GM19043 (cell line): ENCODE measurements around the gene DLG2.
A peak's percentile ranks its signal among the peaks of the same experiment; 100 is the strongest.
"Not testable (repeated sequence)": the region's sequence is repeated elsewhere in the genome, so short reads cannot be mapped to it uniquely, and the experiment has no call there.

Experiments
- ATAC-seq: cut with Tn5 transposase; IDR thresholded peaks from one replicate; pipeline ENCODE4 v1.9.1; 2021; ENCODE audit warnings: low read depth; ENCODE audit not compliant: unreplicated experiment

DLG2 gene

DNA sequence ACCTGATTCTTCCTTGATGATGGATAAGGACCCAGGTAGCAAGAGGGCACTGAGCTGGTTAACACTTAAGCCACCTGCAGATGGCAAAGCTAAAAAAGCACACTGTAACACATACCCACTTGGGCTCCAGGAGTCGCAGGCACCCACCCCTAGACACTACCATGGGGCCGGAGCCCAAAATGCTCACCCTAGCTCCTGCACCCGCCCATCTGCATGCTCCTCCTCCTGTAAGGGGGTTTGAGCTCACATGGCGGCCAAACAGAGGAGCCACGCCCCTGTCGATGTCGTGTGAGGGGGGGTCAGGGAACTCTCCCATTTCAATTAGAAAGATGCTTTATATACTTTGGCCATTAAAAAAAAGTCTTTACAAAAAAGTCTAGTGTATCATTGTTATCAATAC, 370.7 kb downstream of the DLG2 start:
- ATAC-seq, result no peak

DNA sequence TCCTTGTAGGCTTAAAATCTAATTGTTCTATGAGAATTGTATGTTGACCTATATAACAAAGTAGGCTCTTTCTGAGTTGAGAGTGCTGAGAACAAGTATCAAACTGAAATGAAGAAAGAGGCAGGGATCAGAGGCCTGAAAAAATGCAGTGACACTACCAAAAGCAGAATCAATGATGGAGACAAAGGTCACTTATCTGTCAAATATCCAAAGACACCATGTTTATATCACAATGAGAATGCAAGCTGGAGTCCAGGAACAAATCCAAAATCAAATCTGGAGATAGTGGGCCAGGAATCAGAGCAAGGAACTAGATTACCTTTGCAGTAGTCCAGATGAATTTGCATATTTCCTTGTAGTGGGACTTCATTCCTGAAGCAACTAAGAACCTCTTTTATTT, 377.7 kb downstream of the DLG2 start:
- no peak for ATAC-seq

DNA sequence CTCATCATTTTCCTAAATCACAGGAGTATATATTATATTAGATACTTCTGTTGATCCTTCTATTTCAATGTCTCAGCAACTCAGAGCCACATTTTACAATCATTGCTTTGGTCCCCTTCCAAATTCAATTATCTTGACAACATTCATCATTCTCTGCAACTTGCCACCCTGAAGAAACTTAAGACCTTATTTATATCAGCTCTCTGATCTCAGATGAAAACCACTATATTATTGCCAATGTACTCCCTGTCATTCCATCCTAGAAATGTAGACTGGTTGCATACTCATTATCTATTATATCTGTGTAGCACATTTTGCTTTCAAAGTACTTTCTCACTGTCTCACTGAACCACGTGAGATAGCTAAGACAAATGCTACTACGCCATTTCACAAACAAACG, 379.3 kb downstream of the DLG2 start:
- no peak for ATAC-seq

DNA sequence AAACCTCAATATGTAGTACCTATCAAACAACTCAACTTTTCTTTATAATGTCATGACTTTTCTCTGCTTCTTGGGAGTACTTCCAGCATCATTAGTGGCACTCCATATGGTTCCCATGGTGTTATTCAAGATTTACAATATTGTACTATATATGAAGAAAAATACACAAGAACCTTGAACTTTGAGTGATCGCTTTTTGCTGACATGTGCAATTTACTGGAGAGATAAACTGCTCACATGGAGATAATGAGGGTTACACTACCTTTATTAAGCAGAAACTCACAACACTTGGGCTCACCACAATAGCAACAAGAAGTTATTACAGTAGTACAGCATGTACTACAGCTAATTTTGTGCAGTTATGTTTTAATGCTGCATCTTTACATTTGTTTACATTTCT, 388.2 kb downstream of the DLG2 start:
- ATAC-seq, result no peak

DNA sequence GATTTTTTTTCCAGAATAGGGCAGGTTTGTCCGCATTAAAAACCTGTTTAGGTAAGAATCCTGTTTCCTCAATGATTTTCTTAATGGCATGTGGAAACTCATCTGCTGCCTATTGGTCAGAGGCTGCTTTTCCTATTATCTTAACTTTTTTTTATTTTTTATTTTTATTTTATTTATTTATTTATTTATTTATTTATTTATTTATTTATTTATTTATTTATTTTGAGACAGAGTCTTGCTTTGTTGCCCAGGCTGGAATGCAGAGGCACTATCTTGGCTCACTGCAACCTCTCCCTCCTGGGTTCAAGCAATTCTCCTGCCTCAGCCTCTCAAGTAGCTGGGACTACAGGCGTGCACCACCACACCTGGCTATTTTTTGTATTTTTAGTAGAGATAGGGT, 389.1 kb downstream of the DLG2 start:
- not testable (repeated sequence) for ATAC-seq

DNA sequence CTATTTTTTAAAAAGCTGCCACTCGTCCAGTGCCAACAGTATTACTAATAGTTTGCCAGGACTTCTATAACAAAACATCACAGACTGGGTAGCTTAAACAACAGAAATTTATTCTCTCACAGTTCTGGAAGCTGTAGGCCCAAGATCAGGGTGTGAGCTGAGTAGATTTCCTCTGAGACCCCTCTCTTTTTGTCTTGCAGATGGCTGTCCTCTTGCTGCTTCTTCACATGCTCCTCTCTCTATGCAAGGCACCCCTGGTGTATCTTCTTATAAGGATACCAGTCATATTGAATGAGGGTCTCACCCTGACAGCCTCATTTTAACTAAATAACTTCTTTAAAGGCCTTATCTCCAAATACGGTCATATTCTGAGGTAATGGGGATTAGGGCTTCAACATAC, 390.9 kb downstream of the DLG2 start:
- ATAC-seq, result no peak

DNA sequence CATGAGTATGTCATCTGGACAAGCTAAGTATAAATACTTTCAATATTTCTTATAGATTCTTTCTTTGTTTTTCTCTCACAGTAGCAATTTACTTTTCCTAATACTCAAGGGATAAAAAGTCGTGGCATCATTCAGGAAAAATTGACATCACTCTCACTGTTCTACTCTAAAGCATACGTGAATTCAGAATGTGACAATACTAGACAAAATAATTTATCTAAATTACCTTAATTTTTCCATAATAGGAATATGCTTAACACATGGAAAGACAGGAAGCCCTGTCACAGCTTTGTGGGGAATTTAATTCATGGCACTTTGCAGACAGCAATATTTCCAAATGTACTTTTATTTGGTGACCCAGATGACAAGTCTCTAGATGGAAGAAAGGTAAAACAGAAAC, 394.6 kb downstream of the DLG2 start:
- ATAC-seq, result no peak

DNA sequence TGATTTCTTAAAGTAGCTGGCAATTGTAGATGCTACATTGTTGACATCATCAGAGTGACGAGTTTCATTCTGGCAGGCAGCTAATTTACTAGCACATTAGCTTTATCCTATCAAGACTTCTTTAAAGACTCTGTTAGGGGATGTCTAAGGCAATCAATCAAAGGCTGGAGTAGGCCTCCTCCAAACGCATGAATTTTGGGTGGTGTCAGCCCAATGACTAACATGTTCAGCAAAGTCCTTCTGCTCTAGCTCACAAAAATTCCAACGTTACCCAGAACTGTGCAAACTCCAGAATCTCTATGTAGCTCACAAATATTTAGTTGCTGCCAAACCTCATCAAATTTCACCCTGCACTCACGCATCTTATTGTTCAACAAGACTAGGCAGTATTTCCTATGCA, 395.6 kb downstream of the DLG2 start:
- ATAC-seq, result no peak

DNA sequence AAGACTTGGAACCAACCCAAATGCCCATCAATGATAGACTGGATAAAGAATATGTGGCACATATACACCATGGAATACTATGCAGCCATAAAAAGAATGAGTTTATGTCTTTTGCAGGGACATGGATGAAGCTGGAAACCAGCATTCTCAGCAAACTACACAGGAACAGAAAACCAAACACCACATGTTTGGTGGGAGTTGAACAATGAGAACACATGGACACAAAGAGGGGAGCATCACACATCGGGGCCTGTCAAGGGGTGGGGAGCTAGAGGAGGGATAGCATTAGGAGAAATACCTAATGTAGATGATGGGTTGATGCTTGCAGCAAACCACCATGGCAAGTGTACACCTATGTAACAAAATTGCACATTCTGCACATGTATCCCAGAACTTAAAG, 397.4 kb downstream of the DLG2 start:
- ATAC-seq, result not testable (repeated sequence)

DNA sequence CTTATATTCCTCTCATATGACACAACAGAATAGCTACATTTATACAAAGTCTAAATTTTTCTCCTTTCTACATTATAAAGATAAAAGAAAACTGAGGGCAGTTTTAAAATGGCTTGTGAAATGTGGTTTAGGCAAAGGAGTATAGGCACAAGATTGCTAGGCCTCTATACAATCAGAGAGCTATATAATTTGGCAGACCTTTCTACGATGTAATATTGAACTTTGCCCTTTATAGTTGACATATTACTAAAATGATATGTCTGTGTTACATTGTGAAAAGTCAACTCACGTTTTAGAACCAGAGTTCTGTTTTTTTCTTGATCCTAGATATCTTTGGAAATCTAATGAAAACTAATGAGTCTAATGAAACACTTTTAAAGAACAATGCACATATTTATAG, 430.2 kb downstream of the DLG2 start:
- no peak for ATAC-seq

DNA sequence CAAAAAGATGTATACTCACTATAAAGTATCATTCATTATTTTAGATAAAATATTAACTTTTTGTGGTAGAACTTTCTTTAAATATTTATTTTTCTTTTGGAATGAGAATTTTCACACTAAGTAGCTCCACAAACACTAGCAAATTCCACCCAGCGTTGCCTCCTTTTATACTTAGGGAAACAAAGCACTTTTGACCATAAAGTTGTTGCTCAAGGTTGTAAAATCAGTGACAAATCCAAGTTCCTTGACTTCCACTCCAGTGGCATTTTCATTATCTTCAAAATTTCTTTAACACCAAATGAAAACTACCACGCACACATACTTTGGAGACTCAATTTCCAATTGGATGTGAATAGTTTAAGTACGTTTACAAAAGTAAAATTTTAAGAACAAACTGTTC, 431.2 kb downstream of the DLG2 start:
- ATAC-seq, result no peak

DNA sequence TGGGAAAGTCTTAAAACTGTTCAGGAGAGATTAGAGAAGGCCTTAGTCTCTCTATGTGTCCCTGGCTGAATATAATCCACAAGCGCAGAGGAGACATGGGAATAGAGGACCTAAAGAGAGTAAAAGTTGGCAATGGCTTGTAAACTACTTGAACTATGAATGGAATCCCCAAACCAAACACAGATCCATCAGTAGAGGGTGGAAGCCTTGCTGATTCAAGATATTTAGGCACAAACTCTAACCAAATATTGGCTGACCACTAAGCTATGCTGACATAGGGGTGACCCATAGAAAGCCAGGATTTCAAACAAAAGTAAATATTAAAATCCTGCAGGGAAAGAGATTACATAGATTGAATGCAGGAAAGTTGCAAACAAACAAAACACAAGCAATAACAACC, 439.2 kb downstream of the DLG2 start:
- ATAC-seq, result no peak

DNA sequence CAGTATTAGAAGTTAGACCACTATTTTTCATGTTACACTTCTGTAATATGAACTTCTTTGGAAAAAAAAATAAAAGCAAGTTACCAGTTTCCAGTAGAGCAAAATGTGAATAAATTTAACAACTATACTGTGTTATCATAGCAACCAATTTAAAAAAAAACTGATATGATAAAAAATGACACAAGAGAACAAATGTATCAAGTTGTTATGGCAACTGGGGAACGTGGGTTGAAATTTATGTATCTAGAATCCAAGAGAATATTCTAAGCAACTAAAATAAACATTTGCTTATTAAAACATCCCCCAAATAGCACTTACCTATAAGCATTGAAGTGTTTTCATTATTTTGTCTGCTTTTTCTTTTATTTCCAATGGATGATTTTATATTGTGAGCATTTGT, 442.4 kb downstream of the DLG2 start:
- ATAC-seq, result no peak

DNA sequence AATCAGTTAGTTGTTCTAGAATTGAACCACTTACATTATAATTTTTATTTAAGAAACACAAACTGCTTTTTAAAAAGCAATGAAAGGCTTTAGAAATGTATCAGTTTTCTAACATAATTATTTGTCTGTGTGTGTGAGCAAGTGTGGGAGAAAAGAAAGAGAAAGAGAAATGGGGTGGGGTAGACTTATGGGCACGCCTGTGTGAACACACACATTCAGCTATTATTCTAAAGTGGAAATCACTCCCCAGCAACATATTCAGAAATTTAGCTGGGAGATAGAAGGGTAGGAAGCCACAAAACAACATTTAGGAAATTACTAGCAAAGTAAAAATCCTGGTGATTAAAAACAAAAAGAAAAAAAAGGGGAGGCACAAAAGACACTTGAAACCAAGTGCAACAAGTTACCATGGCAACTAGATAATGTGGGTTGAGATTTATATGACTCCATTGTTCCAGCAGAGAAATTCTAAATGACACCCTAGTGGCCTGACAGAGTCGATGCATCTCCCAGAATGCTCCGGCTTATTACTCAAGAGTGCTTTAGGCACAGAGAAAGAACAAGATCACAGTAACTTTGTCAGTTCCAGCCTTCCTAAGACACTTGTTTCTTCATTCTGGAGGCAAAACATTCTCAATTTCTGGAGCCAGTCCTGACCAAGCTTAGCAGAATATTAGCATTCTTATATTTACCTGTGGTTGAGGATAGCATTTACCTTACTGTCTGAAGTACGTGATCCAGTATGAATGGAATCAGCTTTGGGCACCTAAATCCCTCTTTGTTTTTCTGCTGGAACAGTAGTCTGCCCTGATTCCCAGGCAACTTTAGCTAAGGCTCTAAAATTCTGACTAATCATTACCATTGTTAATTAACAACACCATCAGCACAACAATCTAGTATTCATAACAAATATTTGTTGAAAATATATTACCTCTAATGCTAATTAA, 444.4 kb downstream of the DLG2 start:
- peak; percentile 65 for ATAC-seq

DNA sequence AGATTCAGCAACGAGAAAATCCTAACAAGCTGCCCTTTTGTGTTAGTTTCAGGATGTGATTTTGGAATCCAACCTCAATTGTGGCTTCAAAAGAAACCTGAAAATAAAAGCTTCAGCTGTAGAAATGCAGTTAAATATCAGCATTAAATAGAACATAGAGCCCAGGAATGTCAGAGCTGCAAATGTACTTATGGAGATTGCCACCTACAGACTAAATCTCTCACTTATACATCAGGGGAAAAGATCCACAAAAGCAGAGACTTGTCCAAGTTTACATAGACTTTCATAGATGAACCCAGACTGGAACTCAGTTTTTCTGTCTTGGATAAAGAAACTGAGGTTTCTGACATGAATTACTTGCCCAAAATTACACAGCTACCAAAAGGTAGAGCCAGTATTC, 446.6 kb downstream of the DLG2 start:
- ATAC-seq, result no peak

DNA sequence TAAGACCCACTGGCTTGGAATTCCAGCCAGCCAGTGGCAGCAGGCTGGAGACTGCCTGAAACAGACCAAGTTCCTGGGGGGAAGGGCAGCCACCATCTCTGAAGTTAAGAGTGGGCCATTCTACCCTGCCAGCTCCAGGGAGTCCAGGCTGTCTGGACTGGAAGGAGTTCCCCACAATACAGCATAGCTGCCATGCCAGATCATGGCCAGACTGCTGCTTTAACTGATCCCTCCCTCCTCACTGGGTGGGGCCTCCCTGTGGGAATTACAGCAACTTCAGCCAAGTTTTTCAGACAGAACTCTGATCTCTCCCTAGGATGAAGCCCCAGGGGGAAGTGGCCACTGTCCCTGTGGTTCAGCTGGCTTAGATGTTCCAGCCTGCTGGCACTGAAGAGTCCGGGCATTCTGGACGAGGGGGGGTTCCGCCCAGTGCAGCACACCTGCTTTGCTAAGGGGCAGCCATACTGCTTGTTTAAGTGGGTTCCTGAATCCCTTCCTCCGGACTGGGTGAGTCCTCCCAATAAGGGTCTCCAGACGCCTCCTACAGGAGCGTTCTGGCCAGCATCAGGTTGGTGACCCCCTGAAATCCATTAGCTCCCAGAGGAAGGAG, 455.4 kb downstream of the DLG2 start:
- ATAC-seq, result no peak

DNA sequence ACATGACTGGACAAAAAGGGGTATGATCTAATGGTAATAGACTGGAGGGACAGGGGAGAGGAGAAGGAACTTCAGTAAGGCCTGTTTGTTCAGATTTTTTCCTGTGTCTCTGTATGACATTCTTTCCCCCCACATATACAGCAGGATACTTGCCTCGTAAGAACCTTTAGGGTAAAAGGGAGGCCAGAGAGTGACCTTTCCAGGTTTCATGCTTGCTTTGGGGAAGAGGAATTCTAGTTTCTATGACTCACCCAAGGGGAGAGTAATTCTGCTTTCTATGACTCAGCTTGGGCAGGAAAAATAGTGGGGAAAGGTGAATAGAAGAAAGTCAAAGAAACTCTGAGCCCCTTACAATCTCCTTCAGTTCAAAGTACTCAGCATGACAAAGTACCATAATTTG, 457.0 kb downstream of the DLG2 start:
- ATAC-seq, result no peak

DNA sequence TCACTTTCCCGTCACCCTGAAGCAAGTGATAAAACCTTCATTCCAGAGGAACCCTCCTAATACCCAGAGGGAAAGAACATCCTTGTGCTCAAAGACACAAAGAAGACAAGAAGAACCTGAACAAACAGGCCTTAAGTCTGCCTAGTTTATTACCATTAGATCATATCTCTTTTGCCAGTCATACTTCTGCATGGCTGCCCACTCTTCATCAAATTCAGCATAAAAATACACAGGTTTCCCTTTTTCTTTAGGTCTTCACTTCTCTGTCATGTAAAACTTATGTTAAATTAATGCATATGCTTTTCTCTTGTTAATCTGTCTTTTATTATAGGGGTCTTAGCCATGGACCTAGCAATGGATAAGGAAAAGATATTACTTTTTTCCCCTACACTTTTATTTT, 459.7 kb downstream of the DLG2 start:
- no peak for ATAC-seq

DNA sequence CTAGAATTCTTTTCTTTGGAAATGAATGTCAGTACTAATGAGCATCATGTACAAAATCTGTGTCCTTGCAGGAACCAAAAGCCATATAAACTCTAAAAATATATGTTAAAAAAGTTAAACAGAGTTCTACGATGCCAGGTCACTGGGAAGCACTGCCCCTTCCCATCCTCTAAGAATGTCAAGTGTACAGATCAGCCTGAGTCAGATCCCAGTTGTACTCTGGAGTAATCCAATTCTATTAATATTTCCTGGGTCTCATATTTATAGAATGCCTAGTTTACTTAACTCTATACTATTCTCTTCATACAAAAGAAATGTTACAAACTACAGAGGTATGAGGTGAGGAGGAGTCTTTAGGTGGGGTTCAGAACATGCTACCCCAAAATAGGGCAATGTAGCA, 460.1 kb downstream of the DLG2 start:
- ATAC-seq, result no peak

DNA sequence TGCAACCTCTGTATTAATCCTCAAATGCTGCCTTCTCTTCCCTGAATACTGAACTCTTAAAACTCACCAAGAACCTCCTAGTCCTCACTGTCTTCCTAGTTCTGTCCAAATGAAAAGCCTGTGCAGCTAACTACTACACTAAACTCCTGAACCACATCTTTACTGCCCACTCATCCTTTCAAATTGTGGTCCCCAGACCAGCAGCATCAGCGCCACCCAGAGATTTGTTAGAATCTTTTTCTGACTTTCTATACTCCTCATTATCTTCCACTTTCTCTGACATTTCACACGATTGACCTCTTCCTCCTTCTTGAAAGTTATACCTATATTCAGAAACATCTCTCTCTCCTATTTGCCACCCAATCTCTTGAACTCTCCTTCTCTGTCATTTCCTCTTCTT, 461.3 kb downstream of the DLG2 start:
- ATAC-seq, result no peak

DNA sequence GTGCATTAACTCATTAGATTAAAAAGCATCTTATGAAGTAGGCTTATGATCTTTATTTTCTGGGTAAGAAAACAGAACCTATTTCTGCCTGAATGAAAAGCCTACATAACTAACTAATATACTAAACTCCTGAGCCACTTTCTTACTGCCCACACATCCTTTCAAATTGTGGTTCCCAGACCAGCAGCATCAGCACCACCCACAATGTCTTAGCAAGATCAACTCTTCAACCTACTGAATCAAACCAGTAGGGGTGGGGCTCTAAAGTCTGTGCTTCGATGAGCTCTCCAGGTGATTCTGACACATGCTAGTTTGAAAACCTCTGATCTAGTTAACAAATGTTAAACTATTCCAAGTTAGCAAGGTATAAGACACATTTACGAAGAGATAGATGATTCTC, 462.4 kb downstream of the DLG2 start:
- no peak for ATAC-seq

DNA sequence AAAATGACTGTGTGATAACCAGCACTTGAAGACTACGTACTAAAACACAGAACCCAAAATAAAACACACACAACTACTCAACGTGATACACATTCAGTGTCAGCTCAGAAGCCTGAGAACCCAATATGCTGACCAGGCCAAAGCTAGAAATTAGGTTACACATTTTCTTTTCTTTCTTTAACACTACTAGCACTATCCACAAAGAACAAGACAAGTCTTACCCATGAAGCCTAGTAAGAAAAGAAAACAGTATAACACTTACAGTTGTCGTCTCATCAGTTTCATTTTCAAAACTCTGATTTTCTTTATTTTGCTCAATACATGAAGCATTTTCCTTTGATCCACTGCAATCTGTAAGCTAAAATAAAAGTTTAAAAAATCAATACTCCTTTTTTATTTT, 472.9 kb downstream of the DLG2 start:
- ATAC-seq, result no peak
